HepG2 (cell line): ENCODE measurements around the gene WDR83. TPM values are rescaled to one million over a fixed set of nuclear protein-coding genes. Genes with fewer than 3 reads are reported as not detected.

Source experiments
- ASH2L ChIP-seq: fragments of 300-600, 200-600 bp; sonication (generic); IDR thresholded peaks from 2 replicates; pipeline ENCODE4 v1.7.0; 2017; ENCODE audit warnings: low read depth, mild to moderate bottlenecking, moderate library complexity, mixed read lengths, low read length; ENCODE audit not compliant: insufficient read length
- CBX5 ChIP-seq: sonication (generic); formaldehyde crosslinking; IDR thresholded peaks from 2 replicates; pipeline ENCODE4 v1.4.0; 2020; ENCODE audit warnings: missing genetic modification reagents, borderline replicate concordance
- FIP1L1 ChIP-seq: fragments of 200-400 bp; formaldehyde crosslinking; IDR thresholded peaks from 2 replicates; pipeline ENCODE4 v1.6.1; 2018; ENCODE audit warnings: low read depth, mild to moderate bottlenecking, low read length, moderate library complexity, borderline replicate concordance; ENCODE audit not compliant: insufficient read depth
- GTF3A ChIP-seq: sonication (generic); formaldehyde crosslinking; conservative IDR thresholded peaks from 2 replicates; pipeline ENCODE4 v1.4.0; 2020; ENCODE audit warnings: mild to moderate bottlenecking, missing genetic modification reagents
- MAF1 ChIP-seq: sonication (generic); formaldehyde crosslinking; IDR thresholded peaks from 2 replicates; pipeline ENCODE4 v1.5.0; 2020; ENCODE audit warnings: missing genetic modification reagents, borderline replicate concordance
- MTF2 ChIP-seq: sonication (generic); formaldehyde crosslinking; IDR thresholded peaks from 2 replicates; pipeline ENCODE4 v1.5.0; 2020; ENCODE audit warnings: missing genetic modification reagents, borderline replicate concordance
- NFIB ChIP-seq: sonication (generic); formaldehyde crosslinking; IDR thresholded peaks from 2 replicates; pipeline ENCODE4 v1.9.0; 2021; ENCODE audit warnings: missing genetic modification reagents, mild to moderate bottlenecking, borderline replicate concordance
- NFKB2 ChIP-seq: sonication (generic); formaldehyde crosslinking; IDR thresholded peaks from 2 replicates; pipeline ENCODE4 v1.4.0; 2020; ENCODE audit warnings: missing genetic modification reagents, borderline replicate concordance
- PHB2 ChIP-seq: fragments of 450-650 bp; IDR thresholded peaks from 2 replicates; pipeline ENCODE4 v1.6.1; 2018; ENCODE audit not compliant: partially characterized antibody
- SATB2 ChIP-seq: sonication (generic); formaldehyde crosslinking; IDR thresholded peaks from 2 replicates; pipeline ENCODE4 v1.5.0; 2020; ENCODE audit warnings: missing genetic modification reagents
- SRF ChIP-seq: IDR thresholded peaks from 2 replicates; pipeline ENCODE4 v1.6.1; 2011; ENCODE audit warnings: mild to moderate bottlenecking, low read depth, low read length, moderate library complexity
- TAF1 ChIP-seq: sonication (generic); formaldehyde crosslinking; IDR thresholded peaks from 2 replicates; pipeline ENCODE4 v1.4.0; 2020; ENCODE audit warnings: missing genetic modification reagents
- ZNF558 ChIP-seq: sonication (generic); formaldehyde crosslinking; IDR thresholded peaks from 2 replicates; pipeline ENCODE4 v1.9.0; 2022; ENCODE audit warnings: mild to moderate bottlenecking, missing genetic modification reagents, borderline replicate concordance
- ZNF605 ChIP-seq: sonication (generic); formaldehyde crosslinking; IDR thresholded peaks from 2 replicates; pipeline ENCODE4 v1.8.0; 2022; ENCODE audit warnings: mild to moderate bottlenecking, missing genetic modification reagents
- ZNF790 ChIP-seq: sonication (generic); formaldehyde crosslinking; IDR thresholded peaks from 2 replicates; pipeline ENCODE4 v1.8.0; 2022; ENCODE audit warnings: missing genetic modification reagents, mild to moderate bottlenecking, borderline replicate concordance
- ZNF792 ChIP-seq: IDR thresholded peaks from 2 replicates; pipeline ENCODE4 v1.6.1; 2016
- polyA plus RNA-seq, 8 experiments: library from polyadenylated mRNA; depleted of rRNA in 3 of 8; stranded (reverse) in 7 of 8; unstranded in 1 of 8; fragments of >200 nt; fragmentation: Illumina TruSeq in 4 of 8; extraction: Trizol in 4 of 8; gene quantifications; 2 replicates each; pipeline versions ENCODE4 v1.2.1 to v1.2.3, GENCODE V29; 2011 to 2016; ENCODE audit warnings: low read depth in 4 of 8, missing spikeins in 1 of 8, mixed read lengths in 1 of 8; ENCODE audit not compliant: insufficient read depth in 1 of 8
- total RNA-seq, 5 experiments: library from RNA; depleted of rRNA; stranded (reverse); fragments of >200 nt; fragmentation: Illumina TruSeq; extraction: Trizol; gene quantifications; 2 replicates each; pipeline ENCODE4 v1.2.3, GENCODE V29; 2016; ENCODE audit warnings: low read depth in 1 of 5
- TF ChIP-seq, protein P1 (sequence below), 2 experiments: fragments of 450-650 bp in 1 of 2; sonication (generic) in 1 of 2; formaldehyde crosslinking; IDR thresholded peaks; 2 replicates each; pipeline versions ENCODE4 v1.5.0 to v1.8.0; 2020 to 2022; ENCODE audit warnings: mild to moderate bottlenecking in 1 of 2, missing genetic modification reagents in 1 of 2
- TF ChIP-seq, protein P2 (sequence below): sonication (generic); formaldehyde crosslinking; IDR thresholded peaks from 2 replicates; pipeline ENCODE4 v1.4.0; 2020; ENCODE audit warnings: mild to moderate bottlenecking, missing genetic modification reagents
- TF ChIP-seq, protein P3 (sequence below): sonication (generic); formaldehyde crosslinking; IDR thresholded peaks from 2 replicates; pipeline ENCODE4 v1.4.0; 2020; ENCODE audit warnings: missing genetic modification reagents, borderline replicate concordance

WDR83 gene
- total and polyA plus RNA-seq, 2 of the 13 experiments (the other 11 are each of a cell fraction or from before 2014, with no cell fraction given): 4.5 to 10.7 TPM

DNA sequence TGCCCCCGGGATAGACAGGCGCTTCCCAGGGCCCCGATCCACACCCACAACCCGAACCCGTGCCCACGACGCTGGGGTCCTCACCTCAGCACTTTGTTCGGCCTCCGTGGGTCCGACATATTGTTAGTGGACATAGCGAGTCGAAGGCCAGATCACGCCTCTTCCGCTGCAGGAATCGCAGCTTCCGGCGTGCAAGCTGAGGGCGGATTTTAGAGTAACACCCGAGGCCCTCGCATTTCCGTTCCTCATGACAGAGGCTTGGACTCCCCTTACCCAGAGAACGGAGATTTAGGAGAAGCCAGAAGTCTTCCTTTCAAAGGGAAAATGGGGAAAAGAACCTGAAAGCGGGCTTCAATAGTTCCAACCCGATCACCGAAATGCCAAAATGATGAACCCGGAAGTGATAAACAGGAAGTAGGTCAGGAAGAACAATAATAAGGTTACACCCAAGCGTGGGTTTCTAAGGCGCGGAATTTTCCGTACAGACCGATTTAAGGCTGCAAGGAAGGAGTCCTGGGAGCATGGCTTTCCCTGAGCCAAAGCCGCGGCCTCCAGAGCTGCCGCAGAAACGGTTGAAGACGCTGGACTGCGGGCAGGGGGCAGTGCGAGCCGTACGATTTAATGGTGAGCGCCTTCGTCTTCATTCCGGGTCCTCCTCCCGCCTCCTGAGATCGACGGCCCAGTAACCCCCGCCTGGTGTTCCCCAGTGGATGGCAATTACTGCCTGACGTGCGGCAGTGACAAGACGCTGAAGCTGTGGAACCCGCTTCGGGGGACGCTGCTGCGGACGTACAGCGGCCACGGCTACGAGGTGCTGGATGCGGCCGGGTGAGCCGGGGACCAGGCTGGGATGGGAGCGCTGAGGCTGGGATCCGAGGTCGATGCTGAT is 2.9 kb downstream of the WDR83 start (continued):
- TF ChIP-seq CBX5 (CRISPR knock-in tag) (no peak; the same call in 1 of the 2 replicates), ZNF558 (peak; percentile 81; the same call in 1 of the 2 replicates), ASH2L (peak; percentile 100), SATB2 (CRISPR knock-in tag) (no peak), NFIB (CRISPR knock-in tag) (no peak), GTF3A (CRISPR knock-in tag) (no peak), ZNF792 (CRISPR knock-in tag) (no peak), MAF1 (CRISPR knock-in tag) (peak; percentile 6; the same call in 1 of the 2 replicates), ZNF605 (CRISPR knock-in tag) (0 out of 2 replicates have a peak, but pooled peaks have one; percentile 2), TAF1 (CRISPR knock-in tag) (peak; percentile 77), SRF (no peak), MTF2 (CRISPR knock-in tag) (peak; percentile 50; the same call in 1 of the 2 replicates), PHB2 (no peak), ZNF790 (CRISPR knock-in tag) (no peak), FIP1L1 (no peak), NFKB2 (CRISPR knock-in tag) (peak; percentile 47; the same call in 1 of the 2 replicates)
- TF ChIP-seq, protein P1, sequence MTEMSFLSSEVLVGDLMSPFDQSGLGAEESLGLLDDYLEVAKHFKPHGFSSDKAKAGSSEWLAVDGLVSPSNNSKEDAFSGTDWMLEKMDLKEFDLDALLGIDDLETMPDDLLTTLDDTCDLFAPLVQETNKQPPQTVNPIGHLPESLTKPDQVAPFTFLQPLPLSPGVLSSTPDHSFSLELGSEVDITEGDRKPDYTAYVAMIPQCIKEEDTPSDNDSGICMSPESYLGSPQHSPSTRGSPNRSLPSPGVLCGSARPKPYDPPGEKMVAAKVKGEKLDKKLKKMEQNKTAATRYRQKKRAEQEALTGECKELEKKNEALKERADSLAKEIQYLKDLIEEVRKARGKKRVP (CRISPR knock-in tag; IDR thresholded peaks at IDR 0.05): no peak
- TF ChIP-seq, protein P2, sequence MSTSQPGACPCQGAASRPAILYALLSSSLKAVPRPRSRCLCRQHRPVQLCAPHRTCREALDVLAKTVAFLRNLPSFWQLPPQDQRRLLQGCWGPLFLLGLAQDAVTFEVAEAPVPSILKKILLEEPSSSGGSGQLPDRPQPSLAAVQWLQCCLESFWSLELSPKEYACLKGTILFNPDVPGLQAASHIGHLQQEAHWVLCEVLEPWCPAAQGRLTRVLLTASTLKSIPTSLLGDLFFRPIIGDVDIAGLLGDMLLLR (CRISPR knock-in tag): peak; percentile 37; the same call in 1 of the 2 replicates
- TF ChIP-seq, protein P3, sequence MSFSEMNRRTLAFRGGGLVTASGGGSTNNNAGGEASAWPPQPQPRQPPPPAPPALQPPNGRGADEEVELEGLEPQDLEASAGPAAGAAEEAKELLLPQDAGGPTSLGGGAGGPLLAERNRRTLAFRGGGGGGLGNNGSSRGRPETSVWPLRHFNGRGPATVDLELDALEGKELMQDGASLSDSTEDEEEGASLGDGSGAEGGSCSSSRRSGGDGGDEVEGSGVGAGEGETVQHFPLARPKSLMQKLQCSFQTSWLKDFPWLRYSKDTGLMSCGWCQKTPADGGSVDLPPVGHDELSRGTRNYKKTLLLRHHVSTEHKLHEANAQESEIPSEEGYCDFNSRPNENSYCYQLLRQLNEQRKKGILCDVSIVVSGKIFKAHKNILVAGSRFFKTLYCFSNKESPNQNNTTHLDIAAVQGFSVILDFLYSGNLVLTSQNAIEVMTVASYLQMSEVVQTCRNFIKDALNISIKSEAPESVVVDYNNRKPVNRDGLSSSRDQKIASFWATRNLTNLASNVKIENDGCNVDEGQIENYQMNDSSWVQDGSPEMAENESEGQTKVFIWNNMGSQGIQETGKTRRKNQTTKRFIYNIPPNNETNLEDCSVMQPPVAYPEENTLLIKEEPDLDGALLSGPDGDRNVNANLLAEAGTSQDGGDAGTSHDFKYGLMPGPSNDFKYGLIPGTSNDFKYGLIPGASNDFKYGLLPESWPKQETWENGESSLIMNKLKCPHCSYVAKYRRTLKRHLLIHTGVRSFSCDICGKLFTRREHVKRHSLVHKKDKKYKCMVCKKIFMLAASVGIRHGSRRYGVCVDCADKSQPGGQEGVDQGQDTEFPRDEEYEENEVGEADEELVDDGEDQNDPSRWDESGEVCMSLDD (CRISPR knock-in tag): 0 out of 2 replicates have a peak, but pooled peaks have one; percentile 63
